ENCODE measurements around the gene OXT. TPM values are rescaled to one million over a fixed set of nuclear protein-coding genes. Genes with fewer than 3 reads are reported as not detected.

OXT gene
- total RNA-seq, 6 experiments from 2014 or later = not detected

DNA sequence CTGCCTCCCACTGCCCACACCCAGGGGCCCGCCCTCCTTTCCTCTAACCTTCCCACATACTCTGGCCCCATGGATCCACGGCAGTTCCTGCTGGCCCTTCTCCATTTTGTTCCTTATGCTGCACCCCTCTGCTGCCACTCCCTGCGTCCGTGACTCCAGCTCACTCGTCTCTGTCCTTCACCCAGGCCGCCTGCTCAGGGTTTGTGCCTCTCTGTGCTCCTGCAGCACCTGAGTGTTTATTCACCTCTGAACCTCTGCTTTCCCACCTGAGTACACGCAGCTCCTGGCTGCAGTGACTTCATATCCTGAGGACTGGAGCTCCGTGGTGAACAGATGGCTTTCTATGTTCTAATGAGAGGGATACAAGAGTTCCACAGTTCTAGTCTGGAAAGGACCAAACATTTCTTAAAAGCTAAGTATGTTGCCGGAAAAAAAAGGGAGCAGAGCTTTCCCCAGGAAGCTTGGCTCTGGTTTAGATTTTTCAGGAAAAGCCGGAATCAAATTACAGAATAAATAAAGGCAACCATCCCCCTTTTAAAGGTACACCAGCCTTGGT, 29.5 kb upstream of the OXT start:
- no peak for TF ChIP-seq CTCF (IDR thresholded peaks at IDR 0.05)
- H3K27ac Mint-ChIP-seq = peak overlapping the region; percentile 14; the same call in 1 of the 2 replicates
- no peak for DNase-seq
- H3K36me3 Mint-ChIP-seq (ENCODE audit: low read depth) = peaks cover 9% of the 10 kb centered on the region
- no peaks in the 10 kb centered on the region for H3K9me3 Mint-ChIP-seq
- peak overlapping the region; percentile 21; the same call in 1 of the 2 replicates for H3K4me3 Mint-ChIP-seq
- H3K4me1 Mint-ChIP-seq (ENCODE audit: low read depth) = peaks cover 26% of the 10 kb centered on the region
- no peaks in the 10 kb centered on the region; the same call in 1 of the 2 replicates for H3K27me3 Mint-ChIP-seq (ENCODE audit: insufficient read depth)

DNA sequence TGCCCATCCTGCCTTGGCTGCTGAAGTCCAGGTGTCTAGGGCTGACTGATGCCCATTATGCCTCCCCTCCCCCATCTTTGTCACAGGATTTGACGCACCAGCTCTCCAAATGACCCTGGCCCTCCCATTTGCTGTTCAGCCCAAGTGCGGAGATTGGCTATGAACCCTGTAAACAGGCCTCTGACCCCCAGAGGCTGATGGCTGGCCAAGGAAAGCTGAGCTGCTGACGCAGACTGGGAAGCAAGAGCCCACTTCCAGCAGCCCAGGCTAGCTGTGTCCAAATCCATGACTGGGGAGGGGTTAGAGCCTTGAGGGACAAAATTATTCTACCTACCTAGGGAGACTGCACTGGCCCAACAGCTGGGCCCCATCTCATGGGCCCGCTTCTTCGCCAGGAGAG, 28.8 kb upstream of the OXT start:
- peaks cover 15% of the 10 kb centered on the region for H3K36me3 Mint-ChIP-seq (ENCODE audit: low read depth)

GRCh38 chr20:3043322-3043721, 28.1 kb upstream of the OXT start, which contains the start of gene GNRH2:
GNRH2 (plus strand) TSS chr20:3043622; CDS start chr20:3044415, 793 bp downstream.
- H3K27ac Mint-ChIP-seq = no peak within 1 kb of the TSS; the same call in 1 of the 2 replicates
- peaks cover 28% of the 10 kb centered on the region for H3K4me1 Mint-ChIP-seq (ENCODE audit: low read depth)
- H3K36me3 Mint-ChIP-seq (ENCODE audit: low read depth) = peaks cover 15% of the 10 kb centered on the region
- no peak for DNase-seq
- H3K4me3 Mint-ChIP-seq = no peak within 1 kb of the TSS
- no peaks in the 10 kb centered on the region for H3K9me3 Mint-ChIP-seq
- no peak for TF ChIP-seq CTCF (IDR thresholded peaks at IDR 0.05)
- no peaks in the 10 kb centered on the region; the same call in 1 of the 2 replicates for H3K27me3 Mint-ChIP-seq (ENCODE audit: insufficient read depth)

More for the DNA sequence above, 28.8 kb upstream of the OXT start:
- Mint-ChIP-seq H3K27ac (no peak overlapping the region; the same call in 1 of the 2 replicates), H3K4me1 (ENCODE audit: low read depth) (peaks cover 28% of the 10 kb centered on the region), H3K4me3 (no peak overlapping the region), H3K27me3 (ENCODE audit: insufficient read depth) (no peaks in the 10 kb centered on the region; the same call in 1 of the 2 replicates), H3K9me3 (no peaks in the 10 kb centered on the region)
- TF ChIP-seq CTCF (IDR thresholded peaks at IDR 0.05) = no peak
- no peak for DNase-seq

DNA sequence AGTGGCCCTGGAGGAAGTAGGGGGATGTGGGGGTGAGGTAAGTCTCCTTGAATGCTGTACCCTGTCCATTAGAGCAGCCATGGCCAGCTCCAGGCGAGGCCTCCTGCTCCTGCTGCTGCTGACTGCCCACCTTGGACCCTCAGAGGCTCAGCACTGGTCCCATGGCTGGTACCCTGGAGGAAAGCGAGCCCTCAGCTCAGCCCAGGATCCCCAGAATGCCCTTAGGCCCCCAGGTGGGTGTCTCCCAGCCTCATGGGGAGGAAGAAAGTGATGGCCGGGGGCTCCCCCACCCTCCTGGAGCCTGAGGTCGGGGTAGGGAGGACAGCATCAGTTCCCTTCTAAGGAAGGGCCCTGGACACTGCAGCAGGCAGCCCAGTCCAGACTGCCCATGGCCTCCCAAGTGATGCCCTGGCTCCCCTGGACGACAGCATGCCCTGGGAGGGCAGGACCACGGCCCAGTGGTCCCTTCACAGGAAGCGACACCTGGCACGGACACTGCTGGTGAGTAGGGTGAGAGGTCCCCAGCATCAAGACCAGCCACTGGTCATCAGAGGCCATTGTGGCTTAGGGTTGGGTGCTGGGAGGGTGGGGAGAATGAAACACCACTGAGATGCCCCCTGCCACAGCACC, 27.0 kb upstream of the OXT start:
- no peak for TF ChIP-seq CTCF (IDR thresholded peaks at IDR 0.05)
- peaks cover 28% of the 10 kb centered on the region for H3K4me1 Mint-ChIP-seq (ENCODE audit: low read depth)
- DNase-seq = no peak
- H3K9me3 Mint-ChIP-seq = no peaks in the 10 kb centered on the region
- H3K27ac Mint-ChIP-seq = peak overlapping the region; percentile 84
- peaks cover 15% of the 10 kb centered on the region for H3K36me3 Mint-ChIP-seq (ENCODE audit: low read depth)
- H3K27me3 Mint-ChIP-seq (ENCODE audit: insufficient read depth) = no peaks in the 10 kb centered on the region; the same call in 1 of the 2 replicates
- H3K4me3 Mint-ChIP-seq = peak overlapping the region; percentile 92

DNA sequence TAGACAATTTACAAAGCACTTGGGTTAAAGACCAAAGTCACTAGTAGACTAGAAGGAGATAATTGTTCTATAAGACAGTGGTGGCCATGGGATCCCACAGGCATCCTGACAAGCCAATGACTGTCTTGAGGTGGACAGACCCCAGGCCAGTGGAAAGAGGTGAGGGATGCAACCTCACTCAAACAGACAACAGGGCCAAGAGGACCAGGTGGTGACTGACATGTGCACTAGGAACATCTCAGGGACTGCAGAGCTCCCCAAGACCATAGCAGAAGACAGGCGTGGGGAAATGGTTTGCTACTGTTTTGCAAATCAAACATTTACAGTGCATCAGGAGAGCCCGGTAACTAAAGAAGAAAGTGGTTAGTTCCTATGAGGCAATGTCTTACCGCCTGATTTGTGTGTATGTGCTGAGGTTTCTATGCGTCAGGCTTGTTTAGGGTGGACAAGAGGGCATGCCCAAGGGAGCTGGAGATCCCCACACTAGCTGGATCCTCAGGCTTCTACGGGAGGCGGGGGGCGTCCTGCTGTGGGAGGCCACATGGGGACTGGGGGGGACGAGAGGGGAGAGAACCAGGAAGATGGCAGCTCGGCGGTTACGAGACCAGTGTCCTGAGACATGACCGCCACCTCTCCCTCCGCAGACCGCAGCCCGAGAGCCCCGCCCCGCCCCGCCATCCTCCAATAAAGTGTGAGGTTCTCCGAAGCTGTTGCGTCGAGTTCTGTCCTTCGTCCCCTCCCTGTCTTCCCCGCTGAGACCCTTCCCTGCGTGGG, 26.2 kb upstream of the OXT start:
- no peak for TF ChIP-seq CTCF (IDR thresholded peaks at IDR 0.05)
- peak overlapping the region; percentile 84 for H3K27ac Mint-ChIP-seq
- H3K27me3 Mint-ChIP-seq (ENCODE audit: insufficient read depth) = peaks cover 1% of the 10 kb centered on the region; the same call in 1 of the 2 replicates
- H3K4me1 Mint-ChIP-seq (ENCODE audit: low read depth) = peaks cover 28% of the 10 kb centered on the region
- H3K36me3 Mint-ChIP-seq (ENCODE audit: low read depth) = peaks cover 15% of the 10 kb centered on the region
- no peaks in the 10 kb centered on the region for H3K9me3 Mint-ChIP-seq
- peak; percentile 64 for DNase-seq
- H3K4me3 Mint-ChIP-seq = peak overlapping the region; percentile 92

Data from HFFc6 (cell line).